LNCAP (cell line): ENCODE results near the gene NDUFS4.

Source experiments
- TF ChIP-seq, protein P1 (sequence below): fragments of 450-650 bp; IDR thresholded peaks from 2 replicates; pipeline ENCODE4 v1.5.1; 2017; ENCODE audit warnings: mild to moderate bottlenecking

Gene NDUFS4

GRCh38 chr5:53558966-53559365 is 1.5 kb upstream of the NDUFS4 start:
- TF ChIP-seq, protein P1, sequence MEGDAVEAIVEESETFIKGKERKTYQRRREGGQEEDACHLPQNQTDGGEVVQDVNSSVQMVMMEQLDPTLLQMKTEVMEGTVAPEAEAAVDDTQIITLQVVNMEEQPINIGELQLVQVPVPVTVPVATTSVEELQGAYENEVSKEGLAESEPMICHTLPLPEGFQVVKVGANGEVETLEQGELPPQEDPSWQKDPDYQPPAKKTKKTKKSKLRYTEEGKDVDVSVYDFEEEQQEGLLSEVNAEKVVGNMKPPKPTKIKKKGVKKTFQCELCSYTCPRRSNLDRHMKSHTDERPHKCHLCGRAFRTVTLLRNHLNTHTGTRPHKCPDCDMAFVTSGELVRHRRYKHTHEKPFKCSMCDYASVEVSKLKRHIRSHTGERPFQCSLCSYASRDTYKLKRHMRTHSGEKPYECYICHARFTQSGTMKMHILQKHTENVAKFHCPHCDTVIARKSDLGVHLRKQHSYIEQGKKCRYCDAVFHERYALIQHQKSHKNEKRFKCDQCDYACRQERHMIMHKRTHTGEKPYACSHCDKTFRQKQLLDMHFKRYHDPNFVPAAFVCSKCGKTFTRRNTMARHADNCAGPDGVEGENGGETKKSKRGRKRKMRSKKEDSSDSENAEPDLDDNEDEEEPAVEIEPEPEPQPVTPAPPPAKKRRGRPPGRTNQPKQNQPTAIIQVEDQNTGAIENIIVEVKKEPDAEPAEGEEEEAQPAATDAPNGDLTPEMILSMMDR, result no peak

DNA sequence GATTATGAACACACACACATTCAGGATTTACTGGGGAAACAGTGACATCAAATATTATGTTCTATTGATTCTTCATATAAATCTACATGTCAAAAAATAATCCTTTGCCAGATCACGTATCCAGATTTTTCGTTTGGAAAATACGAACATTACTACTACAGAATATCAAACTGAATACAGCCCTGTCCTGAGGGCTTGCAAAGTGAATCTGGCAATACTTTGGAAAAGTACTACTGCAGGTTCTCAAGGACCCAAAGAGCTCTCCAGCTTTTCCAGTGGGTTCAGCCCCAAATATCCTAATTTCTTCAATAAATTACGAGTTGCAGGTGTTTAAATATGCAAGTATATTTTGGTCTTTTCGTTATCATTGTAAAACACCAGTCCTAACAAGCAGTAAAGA is 411 bp upstream of the NDUFS4 start:
- TF ChIP-seq, protein P1, result no peak

- TF ChIP-seq, protein P1, result no peak
Measured at GRCh38 chr5:53568401-53568800, 8.0 kb downstream of the NDUFS4 start.

- TF ChIP-seq, protein P1, result no peak
Measured at GRCh38 chr5:53568871-53569270, 8.4 kb downstream of the NDUFS4 start.

DNA sequence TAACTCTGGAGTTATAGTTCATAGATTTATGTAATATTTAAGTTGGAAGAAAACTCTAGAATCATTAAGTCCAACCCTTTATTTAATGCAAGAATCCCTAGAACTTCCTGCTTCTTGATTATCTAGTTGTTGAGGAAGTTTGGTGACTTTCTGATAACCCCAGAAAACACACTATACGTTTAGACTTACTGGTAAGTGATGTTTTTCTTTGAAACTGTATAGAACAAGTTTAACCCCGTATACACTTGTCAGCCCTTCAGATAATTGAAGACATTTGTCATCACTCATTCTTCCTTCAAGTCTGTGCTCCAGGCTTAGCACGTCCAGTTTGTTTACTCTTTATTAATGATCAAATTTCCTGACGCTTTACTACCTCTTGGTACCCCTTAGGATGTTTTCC is 9.0 kb downstream of the NDUFS4 start:
- TF ChIP-seq, protein P1, result no peak

GRCh38 chr5:53571403-53571802 is 11.0 kb downstream of the NDUFS4 start:
- TF ChIP-seq, protein P1, result no peak

GRCh38 chr5:53575101-53575500 is 14.7 kb downstream of the NDUFS4 start:
- TF ChIP-seq, protein P1, result no peak

- TF ChIP-seq, protein P1, result no peak
Measured at GRCh38 chr5:53575831-53576230, 15.4 kb downstream of the NDUFS4 start.
